HG03095 (cell line): ENCODE measurements around the gene BAG3.
"Not testable (repeated sequence)": the region's sequence is repeated elsewhere in the genome, so short reads cannot be mapped to it uniquely, and the experiment has no call there.

Experiments
- ATAC-seq: cut with Tn5 transposase; IDR thresholded peaks from one replicate; pipeline ENCODE4 v1.9.1; 2021; ENCODE audit warnings: moderate library complexity; ENCODE audit not compliant: unreplicated experiment

BAG3 gene

GRCh38 chr10:119640384-119640783 is 10.8 kb upstream of the BAG3 start:
- ATAC-seq: no peak

- ATAC-seq: no peak
Measured at GRCh38 chr10:119640875-119641526, 10.2 kb upstream of the BAG3 start.

- no peak for ATAC-seq
Measured at GRCh38 chr10:119642556-119643111, 8.5 kb upstream of the BAG3 start.

- ATAC-seq: no peak
Measured at GRCh38 chr10:119643306-119644204, 7.6 kb upstream of the BAG3 start.

- ATAC-seq: no peak
Measured at GRCh38 chr10:119644205-119644814, 6.9 kb upstream of the BAG3 start.

GRCh38 chr10:119644994-119645393 is 6.2 kb upstream of the BAG3 start:
- ATAC-seq: no peak

- ATAC-seq: no peak
Measured at GRCh38 chr10:119650062-119650461, 1.1 kb upstream of the BAG3 start.

- peak; percentile 25 for ATAC-seq
Measured at GRCh38 chr10:119651514-119652360, 557 bp downstream of the BAG3 start.

GRCh38 chr10:119652361-119652730 is 1.2 kb downstream of the BAG3 start:
- ATAC-seq: no peak

- no peak for ATAC-seq
Measured at GRCh38 chr10:119653209-119653608, 2.0 kb downstream of the BAG3 start.

- ATAC-seq: no peak
Measured at GRCh38 chr10:119653916-119654315, 2.7 kb downstream of the BAG3 start.

GRCh38 chr10:119654540-119654939 is 3.4 kb downstream of the BAG3 start:
- no peak for ATAC-seq

GRCh38 chr10:119655566-119656001 is 4.4 kb downstream of the BAG3 start:
- ATAC-seq: no peak

GRCh38 chr10:119656760-119657159 is 5.6 kb downstream of the BAG3 start:
- no peak for ATAC-seq

GRCh38 chr10:119657725-119658124 is 6.5 kb downstream of the BAG3 start:
- no peak for ATAC-seq

- ATAC-seq: no peak
Measured at GRCh38 chr10:119658274-119658673, 7.1 kb downstream of the BAG3 start.

- ATAC-seq: no peak
Measured at GRCh38 chr10:119659951-119660350, 8.8 kb downstream of the BAG3 start.

- ATAC-seq: not testable (repeated sequence)
Measured at GRCh38 chr10:119662076-119662605, 11.0 kb downstream of the BAG3 start.

GRCh38 chr10:119663866-119664698 is 12.9 kb downstream of the BAG3 start:
- ATAC-seq: no peak
